Measurements from ENCODE around the gene CCR4.

GRCh38 chr3:32903953-32904352 lies 47.5 kb upstream of the CCR4 start:
- no peak for TF ChIP-seq POLR2A (IDR thresholded peaks at IDR 0.05)
- no peak for TF ChIP-seq CTCF (IDR thresholded peaks at IDR 0.05)

All from thyroid gland (tissue), 4 donors.